Thymus (tissue), 11 donors: ENCODE results near the gene COL6A1. TPM values are rescaled to one million over a fixed set of nuclear protein-coding genes. Genes with fewer than 3 reads are reported as not detected.
"Not testable (repeated sequence)": the region's sequence is repeated elsewhere in the genome, so short reads cannot be mapped to it uniquely, and the experiment has no call there.

Experiments
- DNase-seq, 9 donors: peaks; one replicate each; pipeline ENCODE4 v3.0.0-alpha.2; 2013; ENCODE audit warnings: low spot score in 9 of 9, low read depth in 6 of 9, missing footprints in 1 of 9
- H3K27ac ChIP-seq, 2 donors: one replicate each; pipeline ENCODE4 v1.5.1; 2013; ENCODE audit warnings: control low read depth in 1 of 2, low read depth in 1 of 2, low read length in 1 of 2, mild to moderate bottlenecking in 1 of 2, moderate library complexity in 1 of 2
- H3K27me3 ChIP-seq, 2 donors: one replicate each; pipeline ENCODE4 v1.5.1; 2013; ENCODE audit warnings: low read length in 1 of 2; ENCODE audit not compliant: control insufficient read depth in 2 of 2, insufficient read depth in 1 of 2
- H3K36me3 ChIP-seq, 2 donors: one replicate each; pipeline ENCODE4 v1.5.1; 2013; ENCODE audit warnings: low read length in 1 of 2, mild to moderate bottlenecking in 1 of 2, moderate library complexity in 1 of 2; ENCODE audit not compliant: control insufficient read depth in 2 of 2, insufficient read depth in 2 of 2
- H3K4me1 ChIP-seq, 2 donors: one replicate each; pipeline ENCODE4 v1.5.1; 2013; ENCODE audit warnings: low read length in 2 of 2; ENCODE audit not compliant: control insufficient read depth in 2 of 2, insufficient read depth in 2 of 2
- H3K4me3 ChIP-seq, 2 donors: one replicate each; pipeline ENCODE4 v1.5.1; 2013; ENCODE audit warnings: low read length in 2 of 2, control low read depth in 1 of 2, mild to moderate bottlenecking in 1 of 2
- H3K9me3 ChIP-seq, 2 donors: one replicate each; pipeline ENCODE4 v1.5.1; 2013; ENCODE audit warnings: low read length in 1 of 2, mild to moderate bottlenecking in 1 of 2; ENCODE audit not compliant: control insufficient read depth in 2 of 2, insufficient read depth in 1 of 2
- WGBS: extraction: QIAGEN DNeasy Blood & Tissue Kit; methylation state at CpG from one replicate; pipeline ENCODE4 v1.1.7; 2013; 5-methylcytosine and 5-hydroxymethylcytosine counted together
- polyA plus RNA-seq: library from polyadenylated mRNA; stranded (reverse); fragments of 200-250 nt; gene quantifications from one replicate; pipeline ENCODE4 v1.2.3, GENCODE V29; 2013
- total RNA-seq: library from RNA; stranded (reverse); fragments of 120-200 nt; gene quantifications from one replicate; pipeline ENCODE4 v1.2.4, GENCODE V29; 2013
- donor health status: healthy.

The COL6A1 gene
- total and polyA plus RNA-seq, 2 donors = 39.0 to 115 TPM

GRCh38 chr21:45959779-45960390, 21.7 kb upstream of the COL6A1 start:
- Histone ChIP-seq H3K4me3 (no peak overlapping the region), H3K27me3 (no peaks in the 10 kb centered on the region), H3K9me3 (peaks cover 0 to 17% of the 10 kb centered on the region in 2 donors), H3K36me3 (no peaks in the 10 kb centered on the region), H3K4me1 (no peaks in the 10 kb centered on the region), H3K27ac (no peak overlapping the region)
- DNase-seq = no peak
- 87% methylated on average over 11 of the region's 11 CpGs for WGBS

- H3K36me3 ChIP-seq, H3K27me3 ChIP-seq, DNase-seq, H3K27ac ChIP-seq, H3K4me1 ChIP-seq, H3K4me3 ChIP-seq: not testable (repeated sequence)
- peaks cover 0 to 19% of the 10 kb centered on the region in 2 donors for H3K9me3 ChIP-seq
- 94% methylated on average over 2 of the region's 2 CpGs for WGBS
Observed at GRCh38 chr21:45961408-45961807, 20.2 kb upstream of the COL6A1 start.

- no peaks in the 10 kb centered on the region for H3K36me3 ChIP-seq
- H3K27ac ChIP-seq = no peak overlapping the region
- 97% methylated on average over 4 of the region's 4 CpGs for WGBS
- no peak for DNase-seq
- peaks cover 0 to 19% of the 10 kb centered on the region in 2 donors for H3K9me3 ChIP-seq
- H3K27me3 ChIP-seq = no peaks in the 10 kb centered on the region
- H3K4me3 ChIP-seq = no peak overlapping the region
- H3K4me1 ChIP-seq = no peaks in the 10 kb centered on the region
Observed at GRCh38 chr21:45962531-45963231, 18.9 kb upstream of the COL6A1 start.

- no peak for DNase-seq
- peaks cover 0 to 19% of the 10 kb centered on the region in 2 donors for H3K9me3 ChIP-seq
- H3K27ac ChIP-seq = no peak overlapping the region
- no peaks in the 10 kb centered on the region for H3K4me1 ChIP-seq
- no peaks in the 10 kb centered on the region for H3K36me3 ChIP-seq
- H3K27me3 ChIP-seq = no peaks in the 10 kb centered on the region
- 75% methylated on average over 3 of the region's 3 CpGs for WGBS
- H3K4me3 ChIP-seq = no peak overlapping the region
Observed at GRCh38 chr21:45963232-45963570, 18.4 kb upstream of the COL6A1 start.

GRCh38 chr21:45964649-45965048, 16.9 kb upstream of the COL6A1 start:
- no peaks in the 10 kb centered on the region for H3K27me3 ChIP-seq
- 32% methylated on average over 1 of the region's 1 CpG for WGBS
- no peak for DNase-seq
- H3K4me3 ChIP-seq = no peak overlapping the region
- H3K36me3 ChIP-seq = no peaks in the 10 kb centered on the region
- H3K4me1 ChIP-seq = no peaks in the 10 kb centered on the region
- peaks cover 0 to 19% of the 10 kb centered on the region in 2 donors for H3K9me3 ChIP-seq
- H3K27ac ChIP-seq = no peak overlapping the region

GRCh38 chr21:45965084-45965809, 16.3 kb upstream of the COL6A1 start:
- 94% methylated on average over 4 of the region's 4 CpGs for WGBS
- Histone ChIP-seq H3K36me3 (no peaks in the 10 kb centered on the region), H3K4me1 (no peaks in the 10 kb centered on the region), H3K4me3 (no peak overlapping the region), H3K9me3 (peaks cover 0 to 15% of the 10 kb centered on the region in 2 donors), H3K27ac (no peak overlapping the region), H3K27me3 (peaks cover 0 to 5% of the 10 kb centered on the region in 2 donors)
- DNase-seq = no peak

DNA sequence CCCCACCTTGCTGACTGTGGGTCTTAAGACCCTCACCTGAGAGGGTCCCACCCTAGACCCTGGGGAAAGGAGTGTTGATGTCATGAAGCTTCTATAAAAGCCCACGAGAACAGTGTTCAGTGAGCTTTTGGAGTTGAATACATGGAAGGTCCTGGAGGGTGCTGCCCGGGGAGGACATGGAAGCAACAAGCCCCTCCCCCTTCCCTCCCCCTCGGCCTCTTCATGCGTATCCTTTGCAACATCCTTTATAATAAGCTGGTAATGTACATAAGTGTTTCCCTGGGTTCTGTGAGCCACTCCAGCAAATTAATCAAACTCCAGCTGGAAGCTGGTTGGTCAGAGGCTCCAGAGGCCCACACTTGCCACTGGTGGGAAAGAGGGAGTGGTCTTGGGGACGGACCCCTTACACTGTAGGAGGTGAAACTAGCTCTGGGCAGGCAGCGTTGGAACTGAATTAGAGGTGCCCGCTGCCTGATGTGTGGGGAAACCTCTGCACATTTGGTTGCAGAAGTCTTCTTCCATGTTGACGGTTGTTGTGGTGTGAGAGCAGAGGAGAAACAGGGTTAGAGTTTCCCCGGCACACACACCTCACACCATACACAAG, 14.7 kb upstream of the COL6A1 start:
- H3K27me3 ChIP-seq = peaks cover 9 to 21% of the 10 kb centered on the region in 2 donors
- WGBS = 81% methylated on average over 9 of the region's 9 CpGs
- no peak overlapping the region for H3K4me3 ChIP-seq
- H3K4me1 ChIP-seq = no peaks in the 10 kb centered on the region
- peaks cover 0 to 7% of the 10 kb centered on the region in 2 donors for H3K9me3 ChIP-seq
- no peaks in the 10 kb centered on the region for H3K36me3 ChIP-seq
- no peak overlapping the region for H3K27ac ChIP-seq
- DNase-seq = no peak

DNA sequence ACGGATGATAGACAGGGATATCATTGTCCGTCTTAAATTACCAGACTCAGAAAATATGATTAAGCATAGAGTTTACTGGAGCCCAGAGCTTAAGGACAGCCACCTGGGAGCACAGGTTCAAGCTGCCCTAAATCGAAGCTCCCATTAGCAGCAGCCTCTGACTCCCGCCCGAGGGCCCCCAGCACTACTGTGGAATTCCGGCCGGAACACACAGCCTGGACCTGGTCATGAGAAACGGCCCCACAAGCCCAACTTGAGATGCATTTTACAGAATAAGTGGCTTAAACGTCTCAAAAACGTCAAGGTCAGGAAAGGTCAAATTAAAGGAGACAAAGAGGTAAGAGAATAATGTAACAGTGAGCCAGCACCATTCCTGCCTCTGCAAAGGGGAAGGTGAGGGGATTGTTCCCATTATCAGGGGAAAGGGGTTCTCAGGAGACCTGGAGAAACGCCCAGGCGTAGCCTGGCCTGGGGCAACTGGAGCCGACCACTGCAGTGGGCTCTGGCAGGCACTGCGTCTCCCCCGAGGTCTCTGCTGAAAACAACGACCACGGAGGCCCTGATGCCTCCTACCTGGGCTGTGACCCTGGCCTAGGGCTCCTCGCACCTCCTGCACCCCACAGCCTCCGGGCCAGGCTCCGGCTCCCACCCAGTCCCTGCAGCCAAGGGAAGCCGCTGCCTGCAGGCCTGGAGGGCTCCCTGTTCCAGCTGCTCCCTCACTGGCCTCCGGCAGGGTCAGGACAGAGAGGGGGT, 11.5 kb upstream of the COL6A1 start:
- no peak for DNase-seq
- H3K4me3 ChIP-seq = no peak overlapping the region
- no peaks in the 10 kb centered on the region for H3K9me3 ChIP-seq
- no peak overlapping the region for H3K27ac ChIP-seq
- H3K36me3 ChIP-seq = no peaks in the 10 kb centered on the region
- H3K27me3 ChIP-seq = peaks cover 35 to 53% of the 10 kb centered on the region in 2 donors
- 83% methylated on average over 22 of the region's 22 CpGs for WGBS
- peaks cover 11 to 26% of the 10 kb centered on the region in 2 donors for H3K4me1 ChIP-seq
